ENCODE data around the gene METTL16. TPM values are rescaled to one million over a fixed set of nuclear protein-coding genes. Genes with fewer than 3 reads are reported as not detected.

Gene METTL16
- total and polyA plus RNA-seq, 9 of the 15 experiments (the other 6 are each of a cell fraction or from before 2014, with no cell fraction given): 12.1 to 30.5 (median 19.8) TPM

- TF ChIP-seq SMARCB1 (IDR thresholded peaks at IDR 0.05; ENCODE audit: insufficient read length, low read depth) (no peak), E4F1 (CRISPR knock-in tag; IDR thresholded peaks at IDR 0.05; ENCODE audit: borderline replicate concordance) (no peak), FOXP1 (CRISPR knock-in tag; IDR thresholded peaks at IDR 0.05) (no peak), SRSF1 (IDR thresholded peaks at IDR 0.05; ENCODE audit: low read depth, low read length) (no peak), LCOR (CRISPR knock-in tag; IDR thresholded peaks at IDR 0.05) (peak; percentile 72), NEUROD1 (IDR thresholded peaks at IDR 0.05; ENCODE audit: borderline replicate concordance, low read depth, low read length, partially characterized antibody) (no peak), GATAD2A (IDR thresholded peaks at IDR 0.05) (no peak), JUND (IDR thresholded peaks at IDR 0.05; ENCODE audit: borderline replicate concordance, low read depth, low read length) (no peak; the same call in 1 of the 2 replicates), JUND (tag; IDR thresholded peaks at IDR 0.05; ENCODE audit: borderline replicate concordance, low read depth, low read length) (no peak), ZNF561 (CRISPR knock-in tag; conservative IDR thresholded peaks at IDR 0.05) (no peak), KAT2B (IDR thresholded peaks at IDR 0.05; ENCODE audit: low read depth, low read length) (no peak), NR1H2 (CRISPR knock-in tag; IDR thresholded peaks at IDR 0.05) (no peak), STAT5A (IDR thresholded peaks at IDR 0.05; ENCODE audit: borderline replicate concordance, low read length) (no peak), HMG20A (CRISPR knock-in tag; conservative IDR thresholded peaks at IDR 0.05) (no peak), HDAC8 (tag; IDR thresholded peaks at IDR 0.05) (no peak), ETS2 (tag; IDR thresholded peaks at IDR 0.05; ENCODE audit: borderline replicate concordance, poor library complexity, severe bottlenecking) (no peak)
- TF ChIP-seq, protein P1, sequence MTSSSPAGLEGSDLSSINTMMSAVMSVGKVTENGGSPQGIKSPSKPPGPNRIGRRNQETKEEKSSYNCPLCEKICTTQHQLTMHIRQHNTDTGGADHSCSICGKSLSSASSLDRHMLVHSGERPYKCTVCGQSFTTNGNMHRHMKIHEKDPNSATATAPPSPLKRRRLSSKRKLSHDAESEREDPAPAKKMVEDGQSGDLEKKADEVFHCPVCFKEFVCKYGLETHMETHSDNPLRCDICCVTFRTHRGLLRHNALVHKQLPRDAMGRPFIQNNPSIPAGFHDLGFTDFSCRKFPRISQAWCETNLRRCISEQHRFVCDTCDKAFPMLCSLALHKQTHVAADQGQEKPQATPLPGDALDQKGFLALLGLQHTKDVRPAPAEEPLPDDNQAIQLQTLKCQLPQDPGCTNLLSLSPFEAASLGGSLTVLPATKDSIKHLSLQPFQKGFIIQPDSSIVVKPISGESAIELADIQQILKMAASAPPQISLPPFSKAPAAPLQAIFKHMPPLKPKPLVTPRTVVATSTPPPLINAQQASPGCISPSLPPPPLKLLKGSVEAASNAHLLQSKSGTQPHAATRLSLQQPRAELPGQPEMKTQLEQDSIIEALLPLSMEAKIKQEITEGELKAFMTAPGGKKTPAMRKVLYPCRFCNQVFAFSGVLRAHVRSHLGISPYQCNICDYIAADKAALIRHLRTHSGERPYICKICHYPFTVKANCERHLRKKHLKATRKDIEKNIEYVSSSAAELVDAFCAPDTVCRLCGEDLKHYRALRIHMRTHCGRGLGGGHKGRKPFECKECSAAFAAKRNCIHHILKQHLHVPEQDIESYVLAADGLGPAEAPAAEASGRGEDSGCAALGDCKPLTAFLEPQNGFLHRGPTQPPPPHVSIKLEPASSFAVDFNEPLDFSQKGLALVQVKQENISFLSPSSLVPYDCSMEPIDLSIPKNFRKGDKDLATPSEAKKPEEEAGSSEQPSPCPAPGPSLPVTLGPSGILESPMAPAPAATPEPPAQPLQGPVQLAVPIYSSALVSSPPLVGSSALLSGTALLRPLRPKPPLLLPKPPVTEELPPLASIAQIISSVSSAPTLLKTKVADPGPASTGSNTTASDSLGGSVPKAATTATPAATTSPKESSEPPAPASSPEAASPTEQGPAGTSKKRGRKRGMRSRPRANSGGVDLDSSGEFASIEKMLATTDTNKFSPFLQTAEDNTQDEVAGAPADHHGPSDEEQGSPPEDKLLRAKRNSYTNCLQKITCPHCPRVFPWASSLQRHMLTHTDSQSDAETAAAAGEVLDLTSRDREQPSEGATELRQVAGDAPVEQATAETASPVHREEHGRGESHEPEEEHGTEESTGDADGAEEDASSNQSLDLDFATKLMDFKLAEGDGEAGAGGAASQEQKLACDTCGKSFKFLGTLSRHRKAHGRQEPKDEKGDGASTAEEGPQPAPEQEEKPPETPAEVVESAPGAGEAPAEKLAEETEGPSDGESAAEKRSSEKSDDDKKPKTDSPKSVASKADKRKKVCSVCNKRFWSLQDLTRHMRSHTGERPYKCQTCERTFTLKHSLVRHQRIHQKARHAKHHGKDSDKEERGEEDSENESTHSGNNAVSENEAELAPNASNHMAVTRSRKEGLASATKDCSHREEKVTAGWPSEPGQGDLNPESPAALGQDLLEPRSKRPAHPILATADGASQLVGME (CRISPR knock-in tag; IDR thresholded peaks at IDR 0.05): no peak
- TF ChIP-seq, protein P2, sequence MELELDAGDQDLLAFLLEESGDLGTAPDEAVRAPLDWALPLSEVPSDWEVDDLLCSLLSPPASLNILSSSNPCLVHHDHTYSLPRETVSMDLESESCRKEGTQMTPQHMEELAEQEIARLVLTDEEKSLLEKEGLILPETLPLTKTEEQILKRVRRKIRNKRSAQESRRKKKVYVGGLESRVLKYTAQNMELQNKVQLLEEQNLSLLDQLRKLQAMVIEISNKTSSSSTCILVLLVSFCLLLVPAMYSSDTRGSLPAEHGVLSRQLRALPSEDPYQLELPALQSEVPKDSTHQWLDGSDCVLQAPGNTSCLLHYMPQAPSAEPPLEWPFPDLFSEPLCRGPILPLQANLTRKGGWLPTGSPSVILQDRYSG (tag; conservative IDR thresholded peaks at IDR 0.05; ENCODE audit: low read depth): no peak
These were observed at the start of gene METTL16 (continued) for GRCh38 chr17:2511462-2512369.

All from K562 (cell line).